ENCODE measurements around the gene ATPAF2. TPM values are rescaled to one million over a fixed set of nuclear protein-coding genes. Genes with fewer than 3 reads are reported as not detected.

Gene ATPAF2
- total and polyA plus RNA-seq, 7 donors: 16.5 to 39.7 (median 26.7) TPM

- H3K27me3 ChIP-seq (ENCODE audit: insufficient read depth in 3 of 3, low read length in 2 of 3): no peaks in the 10 kb centered on the region
- intact Hi-C loops (cut with DNase I): loop anchor here (5.0 to 10.0 kb wide), 5 partner anchors 113 to 353 kb away; partner anchors contain the start of gene RAI1 (in 1 of the 2)
- H3K36me3 ChIP-seq (ENCODE audit: insufficient read depth in 1 of 2, low read depth in 1 of 2): no peaks in the 10 kb centered on the region
- WGBS, 3 donors: 73 to 90% (median 82%) methylated on average over 6 of the region's 6 CpGs
- DNase-seq: no peak
- no peak for ATAC-seq
- H3K27ac ChIP-seq: no peak overlapping the region
- peaks cover 36% of the 10 kb centered on the region for H3K4me1 ChIP-seq
- no peaks in the 10 kb centered on the region for H3K9me3 ChIP-seq
- TF ChIP-seq CTCF (IDR thresholded peaks at IDR 0.05): no peak
- H3K4me3 ChIP-seq: no peak overlapping the region
Observed at GRCh38 chr17:18037486-18037885, 1.5 kb downstream of the ATPAF2 start.

GRCh38 chr17:18035704-18036103, 3.3 kb downstream of the ATPAF2 start:
- intact Hi-C loops (cut with DNase I): loop anchor here (2.0 to 10.0 kb wide), 6 partner anchors 111 to 355 kb away; partner anchors contain the start of gene RAI1 (in 2 of the 2)
- no peak for TF ChIP-seq CTCF (IDR thresholded peaks at IDR 0.05)
- peaks cover 28% of the 10 kb centered on the region for H3K4me1 ChIP-seq

GRCh38 chr17:18033442-18034099, 5.4 kb downstream of the ATPAF2 start:
- ATAC-seq (peak; percentile 85 to 89 (median 88)), DNase-seq (no peak)
- intact Hi-C loops (cut with DNase I): loop anchor here (2.0 to 10.0 kb wide), 11 partner anchors 41 to 353 kb away; partner anchors contain the start of genes RAI1 (in 2 of the 2), DRC3 (in 1 of the 2) and TOM1L2 (in 1 of the 2)
- Histone ChIP-seq H3K36me3 (ENCODE audit: insufficient read depth in 1 of 2, low read depth in 1 of 2) (no peaks in the 10 kb centered on the region), H3K9me3 (no peaks in the 10 kb centered on the region), H3K27me3 (ENCODE audit: insufficient read depth in 3 of 3, low read length in 2 of 3) (no peaks in the 10 kb centered on the region), H3K27ac (peak overlapping the region; percentile 43), H3K4me3 (no peak overlapping the region), H3K4me1 (peaks cover 30% of the 10 kb centered on the region)
- TF ChIP-seq CTCF (IDR thresholded peaks at IDR 0.05): peak; percentile 66
- 23 to 38% (median 24%) methylated on average over 5 of the region's 5 CpGs for whole genome bisulfite sequencing, 3 donors

More at GRCh38 chr17:18035704-18036103, 3.3 kb downstream of the ATPAF2 start:
- 70 to 78% (median 75%) methylated on average over 2 of the region's 2 CpGs for WGBS, 3 donors
- no peak overlapping the region for H3K4me3 ChIP-seq
- no peaks in the 10 kb centered on the region for H3K36me3 ChIP-seq (ENCODE audit: insufficient read depth in 1 of 2, low read depth in 1 of 2)
- no peaks in the 10 kb centered on the region for H3K9me3 ChIP-seq
- DNase-seq (no peak), ATAC-seq (no peak)
- no peak overlapping the region for H3K27ac ChIP-seq
- H3K27me3 ChIP-seq (ENCODE audit: insufficient read depth in 3 of 3, low read length in 2 of 3): no peaks in the 10 kb centered on the region

GRCh38 chr17:18031955-18032354, 7.0 kb downstream of the ATPAF2 start:
- intact Hi-C loops (cut with DNase I): loop anchor here (2.0 to 10.0 kb wide), 10 partner anchors 40 to 347 kb away; partner anchors contain the start of genes DRC3 (in 1 of the 2), RAI1 (in 1 of the 2) and TOM1L2 (in 1 of the 2)
- DNase-seq: no peak
- H3K27me3 ChIP-seq (ENCODE audit: insufficient read depth in 3 of 3, low read length in 2 of 3): no peaks in the 10 kb centered on the region
- H3K4me1 ChIP-seq: peaks cover 43% of the 10 kb centered on the region
- 39 to 63% (median 41%) methylated on average over 2 of the region's 2 CpGs for WGBS, 3 donors
- no peak for TF ChIP-seq CTCF (IDR thresholded peaks at IDR 0.05)
- peak in 1 of 4 donors; percentile 10 for ATAC-seq
- H3K27ac ChIP-seq: peak overlapping the region; percentile 43
- H3K9me3 ChIP-seq: no peaks in the 10 kb centered on the region
- H3K36me3 ChIP-seq (ENCODE audit: insufficient read depth in 1 of 2, low read depth in 1 of 2): no peaks in the 10 kb centered on the region
- H3K4me3 ChIP-seq: no peak overlapping the region

All from psoas muscle (tissue), 8 donors.